GM18498 (cell line): ENCODE data around the gene SLC12A8.

ENCODE experiments used
- ATAC-seq: cut with Tn5 transposase; IDR thresholded peaks from one replicate; pipeline ENCODE4 v1.9.1; 2021; ENCODE audit warnings: mild to moderate bottlenecking, moderate library complexity; ENCODE audit not compliant: unreplicated experiment

SLC12A8 gene

DNA sequence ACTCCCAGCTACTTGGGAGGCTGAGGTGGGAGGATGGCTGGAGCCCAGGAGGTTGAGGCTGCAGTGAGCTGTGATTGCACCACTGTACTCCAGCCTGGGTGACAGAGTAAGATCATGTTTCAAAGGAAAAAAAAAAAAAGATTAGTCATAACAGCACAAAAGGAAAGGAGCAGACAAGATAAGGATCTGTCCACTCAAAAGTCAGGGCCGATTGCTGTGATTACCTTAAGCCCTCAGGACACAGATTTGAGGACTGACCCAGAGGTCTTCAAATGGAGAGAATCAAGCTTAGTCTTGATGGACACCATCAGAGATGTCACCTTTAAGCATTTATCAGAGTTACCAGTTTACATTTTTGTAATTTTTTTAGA lies 132.9 kb downstream of the SLC12A8 start:
- ATAC-seq: no peak

DNA sequence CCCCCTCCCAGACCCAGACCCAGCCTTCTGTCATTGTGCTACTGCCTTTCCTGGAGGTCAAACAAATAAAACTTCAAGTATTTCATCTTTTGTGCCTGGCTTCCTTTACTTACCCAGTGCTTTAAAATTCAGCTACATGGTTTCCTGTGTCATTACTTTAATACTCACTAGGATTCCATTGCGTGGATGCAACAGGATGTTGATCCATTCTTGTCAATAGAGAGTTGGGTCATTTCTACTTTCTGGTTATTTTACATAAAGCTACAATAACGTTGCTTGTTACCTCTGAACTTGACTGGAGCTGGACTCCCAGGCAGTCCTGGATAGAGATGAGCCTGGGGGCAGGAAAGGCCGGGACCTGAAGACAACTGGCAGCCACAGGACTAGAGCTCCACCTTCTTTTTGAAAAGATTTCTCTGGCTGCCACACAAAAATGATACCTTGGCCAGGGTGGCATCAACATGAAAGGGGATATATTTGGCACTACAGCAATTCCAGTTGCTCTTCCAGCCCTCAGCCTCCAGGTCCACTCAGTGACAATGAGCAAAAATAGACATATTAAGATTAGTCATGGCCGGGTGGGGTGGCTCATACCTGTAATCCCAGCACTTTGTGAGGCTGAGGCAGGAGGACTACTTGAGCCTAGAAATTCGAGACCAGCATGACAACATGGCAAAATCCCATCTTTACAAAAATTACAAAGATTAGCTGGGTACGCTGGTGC lies 133.4 kb downstream of the SLC12A8 start:
- ATAC-seq: no peak

DNA sequence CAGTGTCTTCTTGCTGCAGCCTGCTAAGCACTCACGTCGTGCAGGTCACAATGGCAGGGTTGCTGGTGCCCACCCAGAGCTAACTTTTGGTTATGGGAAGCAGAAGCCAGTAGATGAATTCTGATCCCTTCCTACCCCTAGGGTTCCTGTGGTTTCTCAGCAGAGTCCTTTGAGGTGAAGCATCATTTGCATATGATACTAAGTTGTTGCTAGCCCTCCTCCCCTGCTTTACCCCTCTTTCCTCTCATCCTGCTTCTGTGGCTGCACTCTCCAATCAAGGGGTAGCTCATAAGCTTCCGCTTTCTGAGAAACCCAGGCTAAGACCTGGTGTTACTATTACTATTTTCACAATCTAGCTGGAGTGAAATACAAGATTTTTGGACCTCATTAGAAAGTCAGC lies 134.7 kb downstream of the SLC12A8 start:
- ATAC-seq: no peak

DNA sequence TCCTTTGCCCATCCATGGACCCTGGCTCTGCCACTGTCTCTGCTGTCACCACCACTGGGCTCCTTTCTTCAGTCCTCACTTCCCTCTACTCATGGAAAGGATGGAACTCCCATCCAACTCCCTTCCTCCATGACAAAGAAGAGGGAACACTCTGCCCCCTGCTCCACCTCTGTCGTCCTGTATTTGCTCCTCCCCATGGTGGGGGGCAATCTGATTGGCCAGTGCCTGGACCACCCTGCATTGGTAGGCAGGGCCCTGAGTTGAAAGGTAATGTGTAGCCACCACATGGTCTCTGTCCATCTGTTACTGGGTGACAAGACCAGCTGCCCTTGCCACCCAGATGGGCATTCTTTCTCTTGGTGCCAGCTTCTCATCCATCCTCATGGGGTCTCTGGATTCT lies 136.1 kb downstream of the SLC12A8 start:
- no peak for ATAC-seq

DNA sequence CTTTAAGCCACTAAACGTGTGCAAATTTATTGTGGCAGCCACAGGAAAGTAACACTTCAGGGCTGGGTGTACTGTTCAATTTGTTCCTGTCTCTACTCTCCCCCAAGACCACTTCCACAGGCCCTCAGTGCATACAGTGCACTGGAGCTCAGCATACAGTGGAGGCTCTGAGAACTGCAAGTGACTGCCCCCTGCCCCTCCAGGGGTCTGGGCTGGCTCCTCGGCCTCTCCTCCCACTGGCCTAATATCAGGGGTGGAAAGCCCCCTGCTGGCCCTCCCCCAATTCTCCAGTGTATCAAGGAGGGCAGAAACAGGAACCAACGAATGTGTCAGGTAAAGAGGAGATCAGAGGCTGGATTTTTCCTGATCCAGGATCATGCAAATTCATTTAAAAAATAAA lies 136.8 kb downstream of the SLC12A8 start:
- ATAC-seq: no peak

DNA sequence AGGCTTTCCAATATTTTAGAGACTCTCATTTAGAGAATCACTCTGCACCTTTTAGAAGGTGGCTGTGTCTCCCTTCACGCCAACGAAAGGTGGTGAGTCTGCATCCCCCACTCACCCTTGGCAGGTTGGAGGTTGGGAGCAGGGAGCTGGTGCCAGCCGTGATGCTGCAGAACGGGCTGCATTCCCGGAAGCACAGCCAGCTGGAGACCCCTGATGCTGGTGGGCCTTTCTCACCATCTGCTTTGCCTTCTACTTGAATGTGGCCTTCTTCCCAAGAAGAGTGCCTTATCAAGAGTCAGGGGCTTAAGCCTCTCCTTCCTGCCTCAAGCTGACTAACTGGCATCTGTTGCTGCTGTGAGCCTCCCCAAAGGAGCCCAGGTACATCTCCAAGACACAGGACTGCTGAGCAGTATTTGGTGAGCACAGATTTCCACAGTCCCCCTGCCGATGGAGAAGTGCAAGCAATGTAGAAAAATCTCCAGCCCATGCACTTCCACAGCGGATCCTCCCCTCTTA lies 139.1 kb downstream of the SLC12A8 start:
- no peak for ATAC-seq

DNA sequence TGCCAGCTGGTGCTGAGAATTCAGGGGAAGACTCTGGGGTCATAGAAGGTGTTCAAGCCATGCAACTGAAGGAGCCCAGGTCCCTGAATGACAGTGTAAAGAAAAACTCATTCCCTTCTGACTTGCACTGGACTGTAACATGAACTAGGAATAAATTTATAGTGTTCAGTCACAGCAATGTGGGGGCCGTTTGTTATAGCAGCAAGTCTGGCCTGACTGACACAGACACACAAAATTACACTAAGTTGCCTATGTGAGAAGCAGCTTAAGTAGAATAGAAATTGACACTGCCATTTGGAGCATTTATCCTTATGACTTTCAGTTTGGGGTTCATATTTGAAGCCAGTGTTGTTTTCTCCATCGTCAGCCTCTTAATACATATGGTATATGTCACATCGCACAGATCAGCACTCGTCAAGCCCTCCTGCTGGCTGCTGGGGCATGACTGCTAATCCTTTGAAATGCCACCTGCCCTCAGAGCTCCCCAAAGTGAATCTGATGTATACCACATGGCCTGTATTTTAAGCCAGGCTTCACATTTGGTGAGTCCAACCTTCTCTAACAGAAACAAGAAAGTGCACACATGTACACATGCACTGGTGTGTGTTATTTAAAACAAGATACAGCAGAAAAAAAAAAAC lies 139.7 kb downstream of the SLC12A8 start:
- no peak for ATAC-seq

DNA sequence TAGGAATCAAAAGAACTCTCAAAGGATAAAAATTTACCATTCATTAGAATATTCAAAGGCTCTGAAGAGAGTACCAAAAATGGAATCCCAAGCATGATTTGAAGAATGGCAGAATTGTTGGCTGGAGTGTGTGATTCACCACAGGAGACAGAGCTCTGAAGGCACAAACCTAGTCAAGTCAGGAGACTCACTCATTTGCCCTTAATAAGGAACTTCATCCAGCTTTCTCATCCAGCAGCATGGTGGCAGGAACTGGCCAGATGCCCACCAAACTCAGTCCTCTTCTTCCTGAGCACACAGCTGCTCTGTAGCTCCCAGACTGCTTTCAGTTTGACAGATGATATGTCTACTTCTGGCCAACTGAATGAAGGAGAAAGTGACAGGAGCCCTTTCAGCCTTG lies 140.2 kb downstream of the SLC12A8 start:
- no peak for ATAC-seq

DNA sequence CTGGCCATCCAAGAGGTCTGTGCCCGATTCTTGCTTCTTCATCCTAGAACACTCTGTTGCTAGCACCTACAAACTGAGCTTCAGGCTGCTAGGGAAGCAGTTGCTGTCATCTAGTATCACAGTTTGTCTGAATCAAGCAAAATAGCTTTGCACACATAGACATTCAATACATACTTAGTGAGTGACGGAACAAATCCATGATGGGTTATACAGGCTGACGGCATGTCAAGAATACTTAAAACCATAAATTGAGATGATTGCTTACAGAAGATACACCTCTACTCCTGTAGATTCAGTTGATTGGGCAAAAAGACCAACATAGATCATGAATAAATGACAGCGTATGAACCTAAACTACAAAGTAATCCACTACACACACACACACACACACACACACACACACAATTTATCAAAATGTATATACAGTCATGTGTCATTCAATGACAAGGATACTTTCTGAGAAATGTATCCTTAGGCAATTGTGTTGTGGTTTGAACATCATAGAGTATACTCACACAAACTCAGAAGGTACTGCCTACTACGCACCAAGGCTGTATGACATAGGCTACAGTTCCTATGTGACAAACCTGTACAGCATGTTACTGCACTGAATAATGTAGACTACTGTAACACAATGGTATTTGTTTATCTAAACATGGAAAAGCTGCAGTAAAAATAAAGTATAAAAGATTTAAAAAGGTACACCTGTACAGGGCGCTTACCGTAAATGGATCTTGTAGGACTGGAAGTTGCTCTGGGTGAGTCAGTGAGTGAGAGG lies 142.4 kb downstream of the SLC12A8 start:
- ATAC-seq: no peak

DNA sequence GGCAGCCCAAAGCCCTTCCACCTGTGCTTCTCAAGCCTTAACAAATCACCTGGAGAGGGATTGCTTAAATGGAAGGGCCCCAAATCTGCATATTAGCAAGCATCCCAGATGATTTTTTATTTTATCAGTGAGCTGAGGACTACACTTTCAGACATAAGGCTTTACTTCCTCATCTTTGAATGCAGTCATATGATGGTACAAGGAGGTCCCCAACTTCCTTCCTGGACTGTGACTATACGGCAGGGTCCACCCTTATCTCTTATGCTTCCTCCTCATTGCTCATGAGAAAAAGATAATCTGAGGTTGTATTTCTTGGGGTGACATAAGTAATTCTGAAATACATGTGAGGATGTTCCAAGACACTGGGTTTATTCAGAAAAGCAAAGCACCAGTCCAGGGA lies 143.1 kb downstream of the SLC12A8 start:
- no peak for ATAC-seq

DNA sequence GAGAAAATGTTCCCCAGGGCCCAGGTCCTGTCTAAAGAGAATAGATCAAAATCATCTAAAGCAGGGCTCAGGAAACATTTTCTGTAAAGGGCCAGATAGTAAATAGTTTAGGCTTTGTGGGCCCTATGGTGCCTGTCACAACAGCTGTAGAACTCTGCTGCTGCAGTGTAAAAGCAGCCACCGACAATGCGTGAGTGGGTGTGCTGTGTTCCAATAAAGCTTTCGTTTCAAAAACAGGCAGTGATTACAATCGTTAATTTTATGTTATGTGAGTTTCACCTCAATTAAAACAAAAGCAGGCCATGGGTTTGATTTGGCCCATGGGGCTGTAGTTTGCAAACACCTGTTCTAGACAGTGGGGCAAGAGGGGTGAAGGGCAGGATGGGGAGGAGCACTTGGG lies 144.3 kb downstream of the SLC12A8 start:
- no peak for ATAC-seq

DNA sequence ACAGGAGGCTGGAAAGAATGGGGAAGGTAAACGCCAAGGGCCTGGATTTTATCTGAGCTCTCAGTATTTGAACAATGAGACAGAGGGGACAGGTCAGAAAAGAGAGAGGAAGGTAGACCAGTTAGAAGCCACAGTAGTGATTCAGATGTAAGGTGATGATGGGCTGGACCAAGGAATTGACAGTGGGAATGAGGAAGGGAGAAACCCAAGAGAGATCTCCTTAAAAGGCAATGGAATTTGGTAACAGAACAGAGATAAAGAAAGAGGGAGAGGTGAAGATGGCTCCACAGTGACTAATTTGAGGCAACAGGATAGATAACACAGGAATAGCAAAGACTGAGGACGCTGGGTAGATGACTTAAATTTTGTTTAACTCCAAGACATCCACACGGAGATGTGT lies 145.3 kb downstream of the SLC12A8 start:
- ATAC-seq: no peak

DNA sequence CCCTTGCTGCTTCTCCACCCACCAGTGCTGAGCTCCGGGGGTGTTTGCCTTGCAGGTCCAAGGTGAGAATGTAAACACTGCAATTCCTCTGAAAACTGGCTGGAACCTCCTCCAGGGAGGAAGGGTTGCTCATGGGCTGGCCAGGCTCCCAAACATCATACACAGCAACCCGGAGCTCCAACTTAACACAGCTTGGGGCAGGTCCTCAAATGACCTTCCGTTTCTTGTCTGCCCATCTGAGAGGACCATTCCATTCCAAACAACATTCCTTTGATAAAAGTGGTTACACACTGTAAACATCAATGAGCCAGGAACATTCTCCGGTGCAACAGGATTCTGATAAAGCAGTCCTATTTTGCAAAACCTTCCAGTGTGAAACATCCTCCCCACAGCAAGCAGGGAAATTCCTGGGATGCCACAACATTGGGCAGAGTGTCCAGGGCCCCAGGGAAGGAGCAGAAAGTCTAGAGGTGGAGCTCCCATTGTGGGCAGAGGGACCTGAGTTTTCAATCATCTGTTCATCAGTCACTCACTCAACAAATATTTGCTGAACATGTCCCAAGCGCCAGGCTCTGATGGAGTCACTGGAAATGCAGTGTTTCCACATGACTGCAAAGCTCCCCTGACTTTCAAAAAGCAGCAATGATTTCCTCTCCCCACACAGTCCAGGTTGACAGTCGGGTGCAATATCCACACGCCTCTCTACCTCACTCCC lies 149.5 kb downstream of the SLC12A8 start:
- ATAC-seq: no peak

DNA sequence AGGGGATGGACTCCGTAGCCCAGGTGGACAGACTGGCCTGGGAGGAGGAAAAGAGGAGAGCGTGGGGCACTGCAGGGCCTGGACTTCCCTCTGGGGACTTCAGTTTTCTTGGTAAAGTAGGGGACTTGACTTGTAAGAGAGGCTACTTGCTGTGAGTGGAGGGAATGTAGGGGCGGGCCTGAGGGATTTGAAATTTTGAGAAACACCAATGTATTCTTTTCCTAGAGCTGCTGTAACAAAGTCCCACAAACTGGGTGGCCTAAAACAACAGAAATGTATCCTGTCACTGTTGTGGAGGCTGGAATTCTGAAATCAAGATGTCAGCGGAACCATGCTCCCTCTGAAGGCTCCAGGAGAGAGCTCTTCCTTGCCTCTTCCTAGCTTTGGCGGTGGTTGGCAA lies 150.9 kb downstream of the SLC12A8 start:
- no peak for ATAC-seq

DNA sequence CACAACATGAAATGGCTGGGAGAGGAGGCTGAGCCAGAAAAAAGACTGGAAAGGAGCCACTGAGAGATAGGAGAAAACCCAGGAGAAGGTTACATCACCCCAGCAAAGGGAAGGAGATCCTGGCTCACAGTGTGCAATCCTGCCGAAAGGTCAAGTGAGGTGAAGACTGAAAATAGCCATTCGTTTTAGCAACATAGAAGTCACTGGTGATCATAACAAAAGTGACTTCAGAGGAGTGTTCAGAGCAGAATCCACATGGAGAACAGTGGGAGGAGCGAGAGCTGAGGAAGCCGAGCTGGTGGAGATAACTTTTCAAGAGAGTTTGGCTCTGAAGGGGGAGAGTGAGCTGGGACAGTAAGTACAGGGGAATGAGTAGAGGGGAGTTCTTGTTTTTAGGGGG lies 151.4 kb downstream of the SLC12A8 start:
- ATAC-seq: no peak

DNA sequence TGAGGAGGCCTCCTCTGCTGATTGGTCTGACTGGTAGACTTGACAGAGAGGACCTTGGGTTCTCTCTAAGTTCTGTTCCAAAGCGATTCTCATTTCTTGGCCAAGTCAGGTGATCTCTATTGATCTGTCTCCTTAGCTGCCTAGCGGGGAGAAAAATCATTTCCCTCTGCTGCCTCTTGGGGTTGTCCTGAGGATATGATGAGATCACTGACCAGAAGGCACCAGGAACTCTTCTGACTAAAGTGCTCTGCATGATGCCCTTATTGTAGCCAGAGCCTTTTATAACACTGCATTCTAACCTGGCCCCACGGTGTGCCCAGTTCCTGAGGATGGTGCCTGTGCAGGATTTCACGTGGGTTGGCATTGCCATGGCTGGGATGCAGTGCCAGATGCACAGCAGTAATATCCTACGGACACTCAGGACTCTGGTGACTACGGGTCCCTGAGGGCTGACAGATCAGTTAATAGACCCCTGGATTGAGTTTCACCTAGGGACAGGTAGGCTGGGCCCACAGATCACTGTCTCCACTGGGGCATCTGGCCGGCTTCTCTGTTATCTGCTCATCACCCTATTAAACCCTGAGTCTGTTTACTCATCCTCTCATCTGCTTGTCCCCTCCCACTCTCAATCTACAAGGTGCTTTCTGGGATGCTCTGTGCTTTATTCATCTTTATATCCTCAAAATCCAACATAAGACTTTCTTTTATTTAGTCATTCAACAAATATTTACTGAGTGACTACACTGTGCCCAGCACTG lies 152.9 kb downstream of the SLC12A8 start:
- no peak for ATAC-seq

DNA sequence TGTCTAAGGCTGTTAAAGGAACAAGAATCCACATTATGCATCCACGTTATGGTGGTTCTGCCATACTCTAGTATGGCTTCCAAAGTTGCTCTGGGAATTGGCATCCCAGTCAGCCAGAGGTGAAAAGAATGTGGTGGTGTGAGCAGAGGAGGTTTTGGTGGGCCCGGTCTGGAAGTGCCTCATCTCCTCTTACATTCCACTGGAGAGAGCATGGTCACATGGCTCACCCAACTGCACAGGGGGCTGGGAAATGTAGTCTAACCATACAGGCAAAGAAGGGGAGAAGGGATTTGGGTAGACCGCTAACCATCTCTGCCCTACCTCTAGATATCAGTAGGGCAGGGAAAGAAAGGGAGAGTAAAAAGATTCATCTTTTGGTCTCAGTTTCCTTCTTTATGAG lies 153.6 kb downstream of the SLC12A8 start:
- no peak for ATAC-seq

DNA sequence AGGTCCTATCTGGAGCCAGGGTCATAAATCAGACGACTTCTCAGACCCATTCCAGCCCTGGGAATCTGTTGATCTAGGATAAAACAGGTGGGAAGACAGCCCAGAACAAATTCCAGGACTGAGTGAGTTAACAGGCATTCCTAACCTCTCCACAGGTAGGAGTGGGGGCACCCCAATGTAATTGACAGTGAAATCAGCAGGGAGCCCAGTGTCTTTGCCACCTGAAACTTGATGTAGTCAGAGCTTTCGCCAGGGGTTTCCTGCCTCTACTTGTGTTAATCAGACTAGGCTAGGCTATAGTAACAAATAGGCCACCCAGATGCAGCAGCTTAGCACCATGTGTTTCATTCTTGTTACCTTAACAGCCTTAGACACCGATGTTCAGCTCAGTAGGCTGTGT lies 154.0 kb downstream of the SLC12A8 start:
- ATAC-seq: no peak

DNA sequence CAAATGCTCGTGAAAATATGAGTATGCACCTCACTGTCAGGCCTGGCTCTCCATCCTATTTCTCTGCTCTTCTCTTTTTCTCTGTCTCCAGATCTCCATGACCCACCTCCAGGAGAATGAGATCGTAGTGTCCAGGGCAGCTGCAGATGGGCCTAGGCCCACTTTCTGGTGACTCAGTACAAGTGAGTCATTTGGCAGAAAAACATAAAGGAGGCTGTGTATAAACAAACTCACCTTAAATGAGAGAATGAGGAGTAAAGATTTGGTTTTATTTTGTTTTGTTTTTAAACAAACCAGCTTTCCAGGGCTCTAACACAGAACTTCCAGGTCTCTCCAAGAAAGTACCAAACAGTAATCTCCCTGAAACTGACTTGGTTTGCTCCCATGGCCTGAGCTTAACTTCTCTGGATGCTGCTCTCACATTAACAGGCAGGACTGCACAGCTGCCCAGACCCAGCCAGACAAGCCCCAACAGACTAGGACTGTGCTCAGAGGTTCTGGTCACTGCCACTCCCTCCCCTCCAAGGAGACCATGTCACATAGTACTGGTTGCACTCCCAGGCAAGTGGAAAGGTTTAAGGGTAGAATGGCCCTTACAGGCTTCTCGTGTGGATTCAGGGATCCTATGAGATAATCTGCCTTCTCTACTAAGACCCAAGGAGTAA lies 155.2 kb downstream of the SLC12A8 start:
- no peak for ATAC-seq
